NCI-H446 (cell line): Measurements from ENCODE around the gene EEF1AKMT3.

ENCODE experiments used
- DNase-seq, 2 experiments: peaks; one replicate each; lab custom pipeline; 2025; lab: John Stamatoyannopoulos, UW

EEF1AKMT3 gene

GRCh38 chr12:57772429-57773322 is at the start of gene EEF1AKMT3:
EEF1AKMT3 (plus strand) TSS chr12:57772614; CDS start chr12:57772725, 111 bp downstream.
- DNase-seq, result peak in 1 of 2 experiments; percentile 72

GRCh38 chr12:57722716-57723629 is 49.4 kb upstream of the EEF1AKMT3 start:
- no peak for DNase-seq

GRCh38 chr12:57723630-57723962 is 48.8 kb upstream of the EEF1AKMT3 start:
- DNase-seq, result no peak

GRCh38 chr12:57724003-57724935 is 48.1 kb upstream of the EEF1AKMT3 start:
- no peak for DNase-seq

GRCh38 chr12:57724936-57725740 is 47.3 kb upstream of the EEF1AKMT3 start:
- no peak for DNase-seq

- no peak for DNase-seq
Measured at GRCh38 chr12:57725851-57726150, 46.6 kb upstream of the EEF1AKMT3 start.

GRCh38 chr12:57726151-57726883 is 46.1 kb upstream of the EEF1AKMT3 start:
- DNase-seq, result peak; percentile 90 to 91

- DNase-seq, result no peak
Measured at GRCh38 chr12:57726884-57727757, 45.3 kb upstream of the EEF1AKMT3 start.

- DNase-seq, result no peak
Measured at GRCh38 chr12:57727758-57728395, 44.5 kb upstream of the EEF1AKMT3 start.

- no peak for DNase-seq
Measured at GRCh38 chr12:57729321-57729844, 43.0 kb upstream of the EEF1AKMT3 start.

GRCh38 chr12:57730336-57731067 is 41.9 kb upstream of the EEF1AKMT3 start:
- no peak for DNase-seq

- DNase-seq, result no peak
Measured at GRCh38 chr12:57731411-57732080, 40.9 kb upstream of the EEF1AKMT3 start.

GRCh38 chr12:57732270-57732669 is 40.1 kb upstream of the EEF1AKMT3 start:
- no peak for DNase-seq

- DNase-seq, result no peak
Measured at GRCh38 chr12:57732726-57733593, 39.5 kb upstream of the EEF1AKMT3 start.

- no peak for DNase-seq
Measured at GRCh38 chr12:57733928-57734327, 38.5 kb upstream of the EEF1AKMT3 start.

GRCh38 chr12:57734591-57734990 is 37.8 kb upstream of the EEF1AKMT3 start:
- no peak for DNase-seq
